AG08395 (cell line): ENCODE measurements around the gene RGMA.
"Not testable (repeated sequence)": the region's sequence is repeated elsewhere in the genome, so short reads cannot be mapped to it uniquely, and the experiment has no call there.

Experiments used
- DNase-seq: peaks from one replicate; pipeline ENCODE4 v3.0.0; 2012; ENCODE audit warnings: mixed read lengths, low spot score

Gene RGMA

GRCh38 chr15:93034512-93034911, 54.5 kb downstream of the RGMA start:
- DNase-seq, result no peak

- no peak for DNase-seq
Observed at GRCh38 chr15:93033434-93034045, 55.5 kb downstream of the RGMA start.

- DNase-seq, result not testable (repeated sequence)
Observed at GRCh38 chr15:93032515-93033206, 56.4 kb downstream of the RGMA start.

- DNase-seq, result not testable (repeated sequence)
Observed at GRCh38 chr15:93031557-93032384, 57.2 kb downstream of the RGMA start.

- no peak for DNase-seq
Observed at GRCh38 chr15:93031103-93031464, 57.9 kb downstream of the RGMA start.

GRCh38 chr15:93030430-93031102, 58.4 kb downstream of the RGMA start:
- DNase-seq, result peak; percentile 82

GRCh38 chr15:93029836-93030429, 59.1 kb downstream of the RGMA start:
- DNase-seq, result peak; percentile 25

- no peak for DNase-seq
Observed at GRCh38 chr15:93029214-93029835, 59.7 kb downstream of the RGMA start.

- peak; percentile 89 for DNase-seq
Observed at GRCh38 chr15:93028632-93029213, 60.3 kb downstream of the RGMA start.

- DNase-seq, result no peak
Observed at GRCh38 chr15:93028111-93028631, 60.8 kb downstream of the RGMA start.

GRCh38 chr15:93027413-93027812, 61.6 kb downstream of the RGMA start:
- DNase-seq, result no peak

GRCh38 chr15:93026380-93026817, 62.6 kb downstream of the RGMA start:
- no peak for DNase-seq

- no peak for DNase-seq
Observed at GRCh38 chr15:93025625-93025982, 63.4 kb downstream of the RGMA start.

- no peak for DNase-seq
Observed at GRCh38 chr15:93024716-93025624, 64.0 kb downstream of the RGMA start.

- no peak for DNase-seq
Observed at GRCh38 chr15:93024293-93024692, 64.7 kb downstream of the RGMA start.

- no peak for DNase-seq
Observed at GRCh38 chr15:93020976-93021772, 67.8 kb downstream of the RGMA start.

- no peak for DNase-seq
Observed at GRCh38 chr15:93019971-93020370, 69.0 kb downstream of the RGMA start.

- no peak for DNase-seq
Observed at GRCh38 chr15:93019090-93019489, 69.9 kb downstream of the RGMA start.

- no peak for DNase-seq
Observed at GRCh38 chr15:93018574-93018973, 70.4 kb downstream of the RGMA start.
